GM18909 (cell line): ENCODE measurements around the gene CACNA1C.
"Not testable (repeated sequence)": the region's sequence is repeated elsewhere in the genome, so short reads cannot be mapped to it uniquely, and the experiment has no call there.

Experiments used
- ATAC-seq: cut with Tn5 transposase; IDR thresholded peaks from one replicate; pipeline ENCODE4 v1.9.1; 2021; ENCODE audit warnings: mild to moderate bottlenecking; ENCODE audit not compliant: unreplicated experiment, poor library complexity

CACNA1C gene

DNA sequence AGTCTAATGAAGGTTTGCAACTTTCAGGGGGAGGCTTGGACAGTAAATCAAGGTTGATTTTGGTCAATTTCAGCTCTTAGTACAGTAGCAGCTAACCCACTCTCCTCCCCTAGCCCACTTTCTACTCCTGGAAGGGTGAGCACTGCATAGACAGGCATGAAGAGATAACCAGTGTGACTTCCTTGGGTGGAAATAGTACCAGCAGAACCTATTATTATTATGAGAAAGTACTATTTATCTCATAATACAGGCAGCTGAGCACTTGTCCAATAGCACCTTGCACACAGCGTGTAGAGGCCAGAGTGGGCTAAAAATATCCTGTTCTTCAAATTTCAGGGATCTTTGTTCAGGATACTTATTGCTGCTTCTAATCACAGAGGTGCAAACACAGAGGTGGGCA, 645.8 kb downstream of the CACNA1C start:
- no peak for ATAC-seq

DNA sequence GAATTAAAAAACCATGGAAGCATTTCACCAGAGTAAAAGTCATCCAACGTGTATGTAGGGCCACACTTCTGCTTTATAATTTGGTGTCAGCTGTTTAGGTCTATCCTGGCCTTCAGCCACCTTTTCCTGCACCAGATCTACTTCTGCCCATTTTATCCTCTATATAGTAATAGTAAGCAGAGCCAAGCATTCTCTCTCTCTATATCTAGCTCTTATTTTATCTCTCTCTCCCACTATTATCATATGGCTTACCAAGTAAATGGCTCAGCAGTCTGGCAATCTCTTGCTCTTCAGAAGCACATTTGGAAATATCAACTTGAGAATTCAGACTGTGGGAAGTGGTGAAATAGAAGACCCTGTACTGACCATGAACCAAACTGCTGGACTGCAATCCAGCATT, 657.9 kb downstream of the CACNA1C start:
- ATAC-seq, result no peak

- ATAC-seq, result no peak
These were observed 666.6 kb downstream of the CACNA1C start for GRCh38 chr12:2719392-2719791.

DNA sequence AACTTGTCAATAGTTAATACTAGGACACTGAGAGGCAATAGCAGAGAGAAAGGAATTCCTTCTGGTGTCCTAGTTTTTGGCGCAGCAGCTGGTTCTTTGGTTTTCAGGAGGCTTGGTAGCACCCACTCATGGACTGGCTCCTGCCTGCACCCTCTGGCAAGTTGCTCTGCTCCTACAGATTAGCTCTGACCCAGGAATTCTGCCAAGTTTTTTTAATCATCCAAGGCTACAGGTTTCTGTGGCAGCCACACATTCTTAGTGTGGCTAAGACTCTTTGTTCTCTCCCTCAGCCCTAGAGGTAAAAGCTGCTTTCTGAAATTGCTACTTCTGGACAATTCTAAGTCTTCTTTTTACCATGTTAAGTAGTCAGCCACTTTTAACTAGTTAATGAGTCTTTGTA, 670.0 kb downstream of the CACNA1C start:
- no peak for ATAC-seq

DNA sequence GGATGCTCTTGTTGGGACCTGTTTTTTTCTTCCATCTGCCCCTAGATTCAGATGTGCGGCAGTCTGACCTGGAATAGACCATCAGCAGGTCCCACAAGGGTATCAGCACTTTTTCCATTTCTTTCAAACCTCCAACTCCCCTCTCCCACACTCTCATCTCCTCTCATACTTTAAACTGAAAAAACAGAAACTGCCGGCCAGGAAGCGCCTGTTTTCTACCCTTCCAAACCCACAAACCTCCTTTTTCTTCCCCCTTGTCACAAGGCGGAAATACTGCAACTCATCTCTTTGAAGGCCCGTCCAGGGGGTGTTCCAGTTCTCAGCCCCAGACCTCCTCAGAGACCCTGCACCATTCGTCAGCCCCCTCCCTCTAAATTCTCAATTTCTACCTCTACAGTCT, 679.5 kb downstream of the CACNA1C start:
- no peak for ATAC-seq

GRCh38 chr12:2733493-2734355, 680.9 kb downstream of the CACNA1C start:
- no peak for ATAC-seq

- ATAC-seq, result no peak
These were observed 682.6 kb downstream of the CACNA1C start for GRCh38 chr12:2735432-2735831.

DNA sequence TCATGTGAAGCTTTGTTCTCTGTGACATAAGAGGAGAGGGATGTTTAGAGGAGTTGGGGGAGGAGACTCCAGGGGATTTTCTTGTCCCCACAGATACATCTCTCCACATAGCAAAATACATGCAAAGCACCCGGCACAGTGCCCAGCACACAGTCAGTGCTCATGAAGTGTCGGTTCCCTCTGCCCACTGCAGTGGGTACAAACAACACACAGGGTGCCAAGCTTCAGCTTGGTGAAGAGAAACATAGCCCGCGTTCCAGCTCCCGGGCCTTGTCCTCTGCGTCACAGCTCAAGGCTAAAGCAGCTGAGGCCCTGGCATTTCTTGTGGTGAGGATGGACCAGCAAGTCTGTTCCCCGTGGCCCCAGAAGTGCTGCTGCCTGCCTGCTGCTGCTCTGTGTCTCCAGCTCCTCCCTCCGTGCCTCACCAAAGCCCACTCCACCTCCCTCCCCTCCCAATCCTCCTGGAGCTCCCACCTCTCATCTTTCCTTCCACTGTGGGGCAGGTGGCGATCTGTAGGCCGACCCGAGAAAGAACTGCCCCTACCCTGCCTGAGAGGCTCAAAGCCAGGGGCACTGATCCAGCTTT, 685.0 kb downstream of the CACNA1C start:
- no peak for ATAC-seq

DNA sequence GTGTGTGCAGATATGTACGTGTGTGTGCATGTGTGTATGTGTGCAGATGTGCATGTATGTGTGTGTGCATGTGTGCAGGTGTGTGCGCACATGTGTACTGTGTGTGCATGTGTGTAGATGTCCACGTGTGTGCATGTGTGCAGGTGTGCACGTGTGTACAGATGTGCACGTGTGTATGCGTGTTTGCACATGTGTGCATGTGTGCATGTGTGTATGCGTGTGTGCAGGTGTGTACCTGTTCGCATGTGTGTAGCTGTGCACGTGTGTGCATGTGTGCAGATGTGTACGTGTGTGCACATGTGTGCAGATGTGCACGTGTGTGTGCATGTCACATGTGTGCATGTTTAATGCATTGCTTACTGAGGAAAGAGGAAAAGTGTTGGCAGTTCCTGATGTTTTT, 686.3 kb downstream of the CACNA1C start:
- no peak for ATAC-seq

GRCh38 chr12:2739832-2740641, 687.2 kb downstream of the CACNA1C start:
- no peak for ATAC-seq

GRCh38 chr12:2742037-2742436, 689.2 kb downstream of the CACNA1C start:
- not testable (repeated sequence) for ATAC-seq

- no peak for ATAC-seq
These were observed 690.7 kb downstream of the CACNA1C start for GRCh38 chr12:2743478-2743877.

- no peak for ATAC-seq
These were observed 692.9 kb downstream of the CACNA1C start for GRCh38 chr12:2745655-2746054.
